ENCODE results near the gene KCNQ4.

Gene KCNQ4

DNA sequence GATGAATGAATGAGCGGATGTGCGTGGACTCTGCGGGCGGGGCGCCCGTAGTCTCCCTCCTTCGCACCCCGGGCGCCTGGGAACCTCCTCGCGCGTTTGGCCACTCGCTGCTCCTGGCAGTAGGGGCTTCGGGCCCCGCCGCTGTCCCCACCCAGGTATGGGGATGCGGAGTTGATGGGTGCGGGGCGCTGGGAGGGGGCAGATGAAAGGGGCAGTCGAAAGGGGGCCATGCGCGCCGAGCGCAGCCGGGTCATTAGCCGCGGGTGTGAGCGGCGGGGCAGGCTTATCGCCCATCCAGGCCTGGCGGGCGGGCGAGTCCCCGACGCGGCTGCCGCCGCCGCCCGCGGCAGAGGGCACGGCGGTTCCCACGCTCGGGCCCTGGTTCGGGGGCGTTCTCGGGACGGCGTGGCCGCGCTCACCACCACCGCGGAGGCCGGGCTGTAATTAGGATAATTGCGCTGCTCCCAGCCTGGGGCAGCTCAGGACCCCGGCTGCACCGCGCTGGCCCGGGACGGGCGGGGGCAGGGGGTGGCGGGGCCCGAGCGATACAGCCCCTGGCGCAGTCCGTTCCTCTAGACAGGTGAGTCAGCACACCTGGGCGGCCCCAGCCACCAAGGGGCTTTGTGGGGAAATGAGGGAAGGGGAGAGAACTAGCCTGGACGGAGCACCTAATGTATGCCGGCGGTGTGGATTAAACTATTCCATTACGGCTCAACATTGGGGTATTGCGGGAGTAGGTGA lies 100.6 kb downstream of the KCNQ4 start:
- TF ChIP-seq, protein P1, sequence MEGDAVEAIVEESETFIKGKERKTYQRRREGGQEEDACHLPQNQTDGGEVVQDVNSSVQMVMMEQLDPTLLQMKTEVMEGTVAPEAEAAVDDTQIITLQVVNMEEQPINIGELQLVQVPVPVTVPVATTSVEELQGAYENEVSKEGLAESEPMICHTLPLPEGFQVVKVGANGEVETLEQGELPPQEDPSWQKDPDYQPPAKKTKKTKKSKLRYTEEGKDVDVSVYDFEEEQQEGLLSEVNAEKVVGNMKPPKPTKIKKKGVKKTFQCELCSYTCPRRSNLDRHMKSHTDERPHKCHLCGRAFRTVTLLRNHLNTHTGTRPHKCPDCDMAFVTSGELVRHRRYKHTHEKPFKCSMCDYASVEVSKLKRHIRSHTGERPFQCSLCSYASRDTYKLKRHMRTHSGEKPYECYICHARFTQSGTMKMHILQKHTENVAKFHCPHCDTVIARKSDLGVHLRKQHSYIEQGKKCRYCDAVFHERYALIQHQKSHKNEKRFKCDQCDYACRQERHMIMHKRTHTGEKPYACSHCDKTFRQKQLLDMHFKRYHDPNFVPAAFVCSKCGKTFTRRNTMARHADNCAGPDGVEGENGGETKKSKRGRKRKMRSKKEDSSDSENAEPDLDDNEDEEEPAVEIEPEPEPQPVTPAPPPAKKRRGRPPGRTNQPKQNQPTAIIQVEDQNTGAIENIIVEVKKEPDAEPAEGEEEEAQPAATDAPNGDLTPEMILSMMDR (IDR thresholded peaks at IDR 0.05; ENCODE audit: low read depth, low read length), result no peak
- no peak for DNase-seq (ENCODE audit: low read depth in 2 of 2)
- H3K4me3 ChIP-seq (replicated peaks in 1 of 2; ENCODE audit: low read depth in 2 of 2, low read length in 2 of 2), result no peak overlapping the region

DNA sequence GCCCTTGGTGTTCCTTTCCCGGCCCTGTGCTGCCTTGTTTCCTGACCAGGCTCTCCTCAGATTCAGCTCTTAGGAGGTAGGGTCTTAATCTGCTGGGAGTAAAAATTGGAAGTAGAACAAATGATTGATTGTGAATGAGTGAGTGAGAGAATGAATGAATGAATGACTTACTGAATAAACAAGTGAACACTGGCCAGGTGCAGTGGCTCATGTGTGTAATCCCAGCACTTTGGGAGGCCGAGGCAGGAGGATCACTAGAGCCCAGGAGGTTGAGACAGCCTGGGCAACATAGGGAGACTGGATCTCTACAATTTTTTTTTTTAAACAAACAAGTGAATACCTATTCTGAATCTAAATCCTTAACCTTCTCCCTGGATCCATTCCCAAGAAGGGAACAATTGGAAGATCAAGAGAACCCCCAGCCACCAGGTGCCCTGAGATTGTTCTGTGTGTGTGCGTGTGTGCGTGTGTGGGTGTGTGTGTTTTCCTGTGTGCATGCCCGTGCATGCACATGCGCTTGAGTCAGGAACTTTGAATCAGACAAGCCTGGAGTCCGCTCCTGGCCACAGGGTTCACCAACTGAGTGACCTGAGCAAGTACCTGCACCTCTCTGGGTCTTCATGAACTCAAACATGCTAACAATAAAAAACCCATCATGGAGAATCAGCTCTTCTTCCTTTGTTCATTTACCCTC lies 102.9 kb downstream of the KCNQ4 start:
- no peak overlapping the region for H3K4me3 ChIP-seq (replicated peaks in 1 of 2; ENCODE audit: low read depth in 2 of 2, low read length in 2 of 2)
- no peak for DNase-seq (ENCODE audit: low read depth in 2 of 2)
- TF ChIP-seq, protein P1 (IDR thresholded peaks at IDR 0.05; ENCODE audit: low read depth, low read length), result no peak

DNA sequence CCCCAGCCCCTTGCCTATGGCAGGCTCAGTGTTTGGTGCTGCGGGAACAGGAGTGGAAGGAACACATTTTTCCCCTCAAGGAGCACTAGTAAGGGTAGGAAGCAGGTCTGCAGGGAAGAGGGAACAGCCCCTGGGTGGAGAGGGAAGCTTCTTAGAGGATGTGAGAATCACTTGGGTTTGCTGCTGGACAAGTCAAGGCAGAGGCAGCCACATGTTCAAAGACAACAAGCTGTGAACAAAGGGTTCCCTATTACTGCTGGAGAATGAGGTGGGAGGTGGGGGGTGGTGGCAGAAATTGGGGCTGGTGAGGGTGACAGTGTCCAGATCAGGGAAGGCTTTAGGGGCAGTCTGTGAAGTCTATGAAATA lies 103.4 kb downstream of the KCNQ4 start:
- TF ChIP-seq, protein P1 (IDR thresholded peaks at IDR 0.05; ENCODE audit: low read depth, low read length), result no peak
- no peak overlapping the region for H3K4me3 ChIP-seq (replicated peaks in 1 of 2; ENCODE audit: low read depth in 2 of 2, low read length in 2 of 2)
- no peak for DNase-seq (ENCODE audit: low read depth in 2 of 2)

DNA sequence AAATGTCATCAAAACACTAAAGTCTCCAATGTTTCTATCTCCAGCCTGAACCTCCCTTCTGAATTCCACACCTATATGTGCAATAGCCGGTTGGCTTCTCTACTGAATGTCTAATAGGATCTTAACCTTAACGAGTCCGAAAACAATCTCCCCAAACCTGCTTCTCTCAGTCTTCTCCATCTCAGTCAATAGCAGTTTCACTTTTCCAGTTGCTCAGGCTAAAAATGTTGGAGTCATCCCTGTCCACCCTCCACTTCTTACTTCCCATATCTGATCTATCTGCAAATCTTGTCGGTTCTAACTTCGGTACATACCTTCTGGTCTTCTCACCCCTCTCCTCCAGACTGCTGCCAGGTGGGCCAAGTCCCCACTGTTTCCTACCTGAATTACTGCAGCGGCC lies 104.1 kb downstream of the KCNQ4 start:
- no peak overlapping the region for H3K4me3 ChIP-seq (replicated peaks in 1 of 2; ENCODE audit: low read depth in 2 of 2, low read length in 2 of 2)
- TF ChIP-seq, protein P1 (IDR thresholded peaks at IDR 0.05; ENCODE audit: low read depth, low read length), result no peak
- DNase-seq (ENCODE audit: low read depth in 2 of 2), result no peak

Measured in cardiac fibroblast (primary cell).